ENCODE data around the gene IRF5. TPM values are rescaled to one million over a fixed set of nuclear protein-coding genes. Genes with fewer than 3 reads are reported as not detected.

The IRF5 gene
- polyA plus RNA-seq, 1 donor (not counting 4 experiments of a cell fraction or from before 2014, with no cell fraction given) = 0.88 TPM

DNA sequence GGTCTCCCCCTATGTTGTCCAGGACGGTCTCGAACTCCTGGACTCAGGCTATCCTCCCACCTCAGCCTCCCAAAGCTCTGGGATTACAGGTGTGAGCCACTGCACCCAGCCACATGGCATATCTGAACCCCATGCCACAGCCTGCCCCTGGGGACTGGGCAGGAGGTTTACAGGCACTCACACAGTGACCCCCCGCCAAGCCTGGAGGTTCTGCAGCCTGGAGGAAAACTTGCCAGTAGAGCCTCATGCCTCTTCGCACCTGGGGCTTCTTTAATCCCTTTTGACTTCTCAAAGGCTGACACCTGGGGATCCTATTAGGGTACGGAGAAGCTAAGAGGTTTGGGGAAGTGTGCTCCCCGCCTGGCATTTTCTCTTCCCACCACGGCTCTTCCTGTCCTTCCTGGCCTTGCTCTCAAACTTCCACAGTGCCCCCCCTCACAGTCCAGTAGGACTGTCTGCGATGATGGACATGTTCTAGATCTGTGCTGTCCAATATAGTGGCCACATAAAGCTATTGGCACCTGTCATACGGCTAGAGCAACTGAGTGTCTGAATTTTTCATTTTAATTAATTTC is 15.8 kb upstream of the IRF5 start:
- Histone ChIP-seq H4K20me1 (ENCODE audit: control insufficient read depth, extremely low read depth, insufficient read depth, low read length) (no peaks in the 10 kb centered on the region), H3K4me1 (ENCODE audit: control insufficient read depth, extremely low read depth, insufficient read depth, low read length) (no peaks in the 10 kb centered on the region), H3K36me3 (ENCODE audit: control insufficient read depth in 2 of 2, extremely low read depth in 1 of 2, insufficient read depth in 2 of 2, low read length in 2 of 2) (no peaks in the 10 kb centered on the region), H2AFZ (ENCODE audit: control insufficient read depth, low read length) (no peak overlapping the region), H3K27me3 (ENCODE audit: control insufficient read depth, extremely low read depth, insufficient read depth, low read length) (peaks cover 31% of the 10 kb centered on the region), H3K9ac (ENCODE audit: control insufficient read depth, extremely low read depth, insufficient read depth, low read length) (no peak overlapping the region), H3K4me2 (ENCODE audit: control insufficient read depth, extremely low read depth, insufficient read depth, low read depth, low read length) (no peak overlapping the region), H3K9me3 (ENCODE audit: control insufficient read depth, low read depth, low read length) (no peaks in the 10 kb centered on the region), H3K4me3 (ENCODE audit: control insufficient read depth in 2 of 3, extremely low read depth in 1 of 3, insufficient read depth in 2 of 3, low read depth in 1 of 3, low read length in 3 of 3) (no peak overlapping the region), H3K79me2 (ENCODE audit: control insufficient read depth, insufficient read depth, low read length) (no peaks in the 10 kb centered on the region), H3K9me1 (ENCODE audit: control insufficient read depth, extremely low read depth, insufficient read depth, low read length) (no peaks in the 10 kb centered on the region), H3K27ac (ENCODE audit: control insufficient read depth, insufficient read depth, low read length) (no peak overlapping the region)
- TF ChIP-seq, protein P1, sequence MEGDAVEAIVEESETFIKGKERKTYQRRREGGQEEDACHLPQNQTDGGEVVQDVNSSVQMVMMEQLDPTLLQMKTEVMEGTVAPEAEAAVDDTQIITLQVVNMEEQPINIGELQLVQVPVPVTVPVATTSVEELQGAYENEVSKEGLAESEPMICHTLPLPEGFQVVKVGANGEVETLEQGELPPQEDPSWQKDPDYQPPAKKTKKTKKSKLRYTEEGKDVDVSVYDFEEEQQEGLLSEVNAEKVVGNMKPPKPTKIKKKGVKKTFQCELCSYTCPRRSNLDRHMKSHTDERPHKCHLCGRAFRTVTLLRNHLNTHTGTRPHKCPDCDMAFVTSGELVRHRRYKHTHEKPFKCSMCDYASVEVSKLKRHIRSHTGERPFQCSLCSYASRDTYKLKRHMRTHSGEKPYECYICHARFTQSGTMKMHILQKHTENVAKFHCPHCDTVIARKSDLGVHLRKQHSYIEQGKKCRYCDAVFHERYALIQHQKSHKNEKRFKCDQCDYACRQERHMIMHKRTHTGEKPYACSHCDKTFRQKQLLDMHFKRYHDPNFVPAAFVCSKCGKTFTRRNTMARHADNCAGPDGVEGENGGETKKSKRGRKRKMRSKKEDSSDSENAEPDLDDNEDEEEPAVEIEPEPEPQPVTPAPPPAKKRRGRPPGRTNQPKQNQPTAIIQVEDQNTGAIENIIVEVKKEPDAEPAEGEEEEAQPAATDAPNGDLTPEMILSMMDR (optimal IDR thresholded peaks at IDR 0.05 in 1 of 3, IDR thresholded peaks at IDR 0.05 in 1 of 3, conservative IDR thresholded peaks at IDR 0.05 in 1 of 3; ENCODE audit: extremely low read depth in 1 of 3, insufficient read depth in 2 of 3, low read length in 3 of 3) = no peak
- no peak for TF ChIP-seq EZH2 (IDR thresholded peaks at IDR 0.05; ENCODE audit: low read length)
- no peak for DNase-seq (ENCODE audit: low read depth, low spot score)
- dilution Hi-C loops (cut with MboI; ENCODE audit: extremely low pct_ligation_motif_present, low sequenced_read_pairs) = no loop called here
- FAIRE-seq = no peak

DNA sequence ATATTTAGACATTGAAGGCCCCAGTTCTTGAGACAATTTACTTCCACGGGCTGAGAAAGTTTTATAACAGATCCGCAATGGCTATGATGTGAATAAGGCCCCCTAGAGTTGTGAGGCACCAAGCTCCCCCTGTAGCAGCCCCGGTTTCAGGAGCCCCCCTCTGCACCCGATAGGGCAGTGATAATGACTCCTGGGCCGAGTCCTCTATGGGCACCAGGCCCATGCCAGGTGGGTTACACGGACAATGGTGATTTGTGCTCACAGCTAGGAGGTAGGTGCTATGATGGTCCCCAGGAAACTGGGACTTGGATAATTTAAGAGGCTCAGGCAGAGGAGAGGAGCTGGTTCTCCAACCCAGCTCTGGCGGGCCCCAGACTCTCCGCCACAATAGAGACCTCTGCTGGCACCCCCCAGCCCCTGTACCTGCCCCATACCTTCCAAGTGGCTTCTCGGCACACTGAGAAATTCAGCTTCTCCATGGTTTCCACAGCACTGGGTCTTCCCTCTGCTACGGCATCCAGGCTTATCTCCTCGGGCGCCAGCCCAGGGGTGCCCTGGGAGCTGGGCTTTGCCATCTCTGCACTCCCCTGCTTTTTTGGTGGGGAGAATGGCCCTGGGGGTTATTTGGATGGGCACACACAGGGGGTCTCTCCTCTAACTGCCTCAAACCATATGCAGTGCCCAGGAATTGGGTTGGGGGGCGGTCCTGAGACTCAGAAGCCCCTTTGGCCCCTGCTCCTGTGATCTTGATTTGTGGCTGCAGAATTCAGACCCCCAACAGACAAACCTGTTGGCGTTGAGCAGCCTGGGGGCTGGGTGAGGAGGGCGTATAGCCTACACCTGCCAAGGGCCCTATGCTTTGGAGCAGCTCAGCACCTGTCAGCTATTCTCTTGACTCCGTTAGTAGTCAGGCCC is 15.0 kb upstream of the IRF5 start:
- Histone ChIP-seq H3K4me1 (ENCODE audit: control insufficient read depth, extremely low read depth, insufficient read depth, low read length) (no peaks in the 10 kb centered on the region), H4K20me1 (ENCODE audit: control insufficient read depth, extremely low read depth, insufficient read depth, low read length) (no peaks in the 10 kb centered on the region), H3K9ac (ENCODE audit: control insufficient read depth, extremely low read depth, insufficient read depth, low read length) (no peak overlapping the region), H3K27ac (ENCODE audit: control insufficient read depth, insufficient read depth, low read length) (no peak overlapping the region), H3K4me2 (ENCODE audit: control insufficient read depth, extremely low read depth, insufficient read depth, low read depth, low read length) (no peak overlapping the region), H2AFZ (ENCODE audit: control insufficient read depth, low read length) (no peak overlapping the region), H3K79me2 (ENCODE audit: control insufficient read depth, insufficient read depth, low read length) (no peaks in the 10 kb centered on the region), H3K4me3 (ENCODE audit: control insufficient read depth in 2 of 3, extremely low read depth in 1 of 3, insufficient read depth in 2 of 3, low read depth in 1 of 3, low read length in 3 of 3) (no peak overlapping the region), H3K9me1 (ENCODE audit: control insufficient read depth, extremely low read depth, insufficient read depth, low read length) (no peaks in the 10 kb centered on the region), H3K9me3 (ENCODE audit: control insufficient read depth, low read depth, low read length) (no peaks in the 10 kb centered on the region), H3K36me3 (ENCODE audit: control insufficient read depth in 2 of 2, extremely low read depth in 1 of 2, insufficient read depth in 2 of 2, low read length in 2 of 2) (no peaks in the 10 kb centered on the region), H3K27me3 (ENCODE audit: control insufficient read depth, extremely low read depth, insufficient read depth, low read length) (peaks cover 31% of the 10 kb centered on the region)
- FAIRE-seq (no peak), DNase-seq (ENCODE audit: low read depth, low spot score) (no peak)
- dilution Hi-C loops (cut with MboI; ENCODE audit: extremely low pct_ligation_motif_present, low sequenced_read_pairs) = no loop called here
- TF ChIP-seq, protein P1 (optimal IDR thresholded peaks at IDR 0.05 in 1 of 3, IDR thresholded peaks at IDR 0.05 in 1 of 3, conservative IDR thresholded peaks at IDR 0.05 in 1 of 3; ENCODE audit: extremely low read depth in 1 of 3, insufficient read depth in 2 of 3, low read length in 3 of 3) = no peak
- TF ChIP-seq EZH2 (IDR thresholded peaks at IDR 0.05; ENCODE audit: low read length) = no peak
